ENCODE results near the gene PEX14. TPM values are rescaled to one million over a fixed set of nuclear protein-coding genes. Genes with fewer than 3 reads are reported as not detected.
A peak's percentile ranks its signal among the peaks of the same experiment; 100 is the strongest.

The PEX14 gene
- total and polyA plus RNA-seq, 9 of the 15 experiments (the other 6 are each of a cell fraction or from before 2014, with no cell fraction given) = 2.6 to 45.7 (median 22.7) TPM

DNA sequence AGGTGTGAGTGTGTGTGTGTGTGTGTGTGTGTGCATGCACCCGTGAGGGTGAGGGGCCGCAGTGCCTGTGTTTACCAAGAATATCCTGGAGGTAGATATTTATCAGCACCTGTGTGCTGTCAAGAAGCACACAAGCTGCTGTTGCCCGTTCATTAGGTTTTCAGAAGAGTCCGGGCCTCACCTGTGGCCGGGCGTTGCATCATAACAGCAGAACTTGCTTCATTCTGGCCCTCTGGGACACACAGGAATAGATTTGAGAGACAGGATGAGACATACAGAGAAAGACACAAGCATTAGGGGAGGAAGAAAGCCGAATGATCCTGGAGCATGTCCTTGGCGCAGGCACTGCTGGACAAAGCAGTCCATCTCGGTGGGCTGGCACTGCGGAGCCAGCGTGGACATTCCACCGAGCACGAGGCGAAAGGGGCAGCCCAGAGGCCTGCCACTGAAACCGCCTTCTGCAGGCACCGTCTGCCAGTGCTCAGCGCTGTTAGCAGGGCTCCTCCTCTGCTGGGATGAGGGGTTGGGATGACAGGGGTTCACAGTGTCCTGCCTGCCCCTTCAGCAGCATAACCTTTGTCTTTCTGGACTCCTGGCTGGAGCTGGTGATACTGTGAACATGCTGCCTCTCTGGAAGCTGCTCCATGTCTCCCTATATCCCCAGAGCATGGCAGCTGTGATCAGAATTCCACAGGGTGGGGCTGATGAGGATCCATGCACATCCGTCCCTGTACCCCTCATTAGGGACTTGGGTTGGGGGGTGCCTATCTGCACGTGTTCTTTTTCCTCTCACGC, 81.1 kb downstream of the PEX14 start (continued):
- TF ChIP-seq, protein P1, sequence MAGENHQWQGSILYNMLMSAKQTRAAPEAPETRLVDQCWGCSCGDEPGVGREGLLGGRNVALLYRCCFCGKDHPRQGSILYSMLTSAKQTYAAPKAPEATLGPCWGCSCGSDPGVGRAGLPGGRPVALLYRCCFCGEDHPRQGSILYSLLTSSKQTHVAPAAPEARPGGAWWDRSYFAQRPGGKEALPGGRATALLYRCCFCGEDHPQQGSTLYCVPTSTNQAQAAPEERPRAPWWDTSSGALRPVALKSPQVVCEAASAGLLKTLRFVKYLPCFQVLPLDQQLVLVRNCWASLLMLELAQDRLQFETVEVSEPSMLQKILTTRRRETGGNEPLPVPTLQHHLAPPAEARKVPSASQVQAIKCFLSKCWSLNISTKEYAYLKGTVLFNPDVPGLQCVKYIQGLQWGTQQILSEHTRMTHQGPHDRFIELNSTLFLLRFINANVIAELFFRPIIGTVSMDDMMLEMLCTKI (IDR thresholded peaks at IDR 0.05; ENCODE audit: partially characterized antibody) = no peak
- 0 out of 2 replicates have a peak, but pooled peaks have one; percentile 40 for TF ChIP-seq ZFX (CRISPR knock-in tag; IDR thresholded peaks at IDR 0.05)
- TF ChIP-seq CXXC5 (CRISPR knock-in tag; IDR thresholded peaks at IDR 0.05) = peak; percentile 47
- peak; percentile 62 for TF ChIP-seq SMAD4 (CRISPR knock-in tag; conservative IDR thresholded peaks at IDR 0.05)
- peak; percentile 43; the same call in 1 of the 2 replicates for TF ChIP-seq SMARCA4 (IDR thresholded peaks at IDR 0.05)
- TF ChIP-seq CSDE1 (IDR thresholded peaks at IDR 0.05) = no peak
- TF ChIP-seq, protein P2, sequence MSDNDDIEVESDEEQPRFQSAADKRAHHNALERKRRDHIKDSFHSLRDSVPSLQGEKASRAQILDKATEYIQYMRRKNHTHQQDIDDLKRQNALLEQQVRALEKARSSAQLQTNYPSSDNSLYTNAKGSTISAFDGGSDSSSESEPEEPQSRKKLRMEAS (CRISPR knock-in tag; IDR thresholded peaks at IDR 0.05) = peak; percentile 46; the same call in 1 of the 2 replicates
- no peak for TF ChIP-seq EP400 (IDR thresholded peaks at IDR 0.05)
- TF ChIP-seq ZBTB1 (CRISPR knock-in tag; IDR thresholded peaks at IDR 0.05; ENCODE audit: borderline replicate concordance, low read depth) = no peak
- no peak for TF ChIP-seq CBX3 (IDR thresholded peaks at IDR 0.05; ENCODE audit: borderline replicate concordance in 1 of 2, low read length in 2 of 2)
- TF ChIP-seq TEAD4 (IDR thresholded peaks at IDR 0.05; ENCODE audit: low read length) = no peak
- TF ChIP-seq TEAD4 (CRISPR knock-in tag; IDR thresholded peaks at IDR 0.05; ENCODE audit: borderline replicate concordance) = no peak
- no peak for TF ChIP-seq COPS2 (conservative IDR thresholded peaks at IDR 0.05)
- peak; percentile 57 for TF ChIP-seq RBBP5 (IDR thresholded peaks at IDR 0.05; ENCODE audit: borderline replicate concordance, insufficient read depth, low read length, poor library complexity, severe bottlenecking)
- TF ChIP-seq BRF1 (IDR thresholded peaks at IDR 0.05; ENCODE audit: borderline replicate concordance, extremely low read depth, insufficient read length) = no peak
- TF ChIP-seq ZNF584 (CRISPR knock-in tag; IDR thresholded peaks at IDR 0.05; ENCODE audit: low read depth) = no peak; the same call in 1 of the 2 replicates
- peak; percentile 64 for TF ChIP-seq JUND (IDR thresholded peaks at IDR 0.05; ENCODE audit: borderline replicate concordance, low read depth, low read length)
- TF ChIP-seq JUND (tag; IDR thresholded peaks at IDR 0.05; ENCODE audit: borderline replicate concordance, low read depth, low read length) = no peak; the same call in 2 of the 3 replicates
- no peak for TF ChIP-seq HDAC6 (IDR thresholded peaks at IDR 0.05; ENCODE audit: low read depth, low read length)
- no peak for TF ChIP-seq SAFB (IDR thresholded peaks at IDR 0.05; ENCODE audit: borderline replicate concordance, low read depth, low read length)
- no peak for TF ChIP-seq FOXM1 (IDR thresholded peaks at IDR 0.05; ENCODE audit: low read depth)
- no peak for TF ChIP-seq FOXM1 (CRISPR knock-in tag; IDR thresholded peaks at IDR 0.05; ENCODE audit: low read depth)
- TF ChIP-seq, protein P3, sequence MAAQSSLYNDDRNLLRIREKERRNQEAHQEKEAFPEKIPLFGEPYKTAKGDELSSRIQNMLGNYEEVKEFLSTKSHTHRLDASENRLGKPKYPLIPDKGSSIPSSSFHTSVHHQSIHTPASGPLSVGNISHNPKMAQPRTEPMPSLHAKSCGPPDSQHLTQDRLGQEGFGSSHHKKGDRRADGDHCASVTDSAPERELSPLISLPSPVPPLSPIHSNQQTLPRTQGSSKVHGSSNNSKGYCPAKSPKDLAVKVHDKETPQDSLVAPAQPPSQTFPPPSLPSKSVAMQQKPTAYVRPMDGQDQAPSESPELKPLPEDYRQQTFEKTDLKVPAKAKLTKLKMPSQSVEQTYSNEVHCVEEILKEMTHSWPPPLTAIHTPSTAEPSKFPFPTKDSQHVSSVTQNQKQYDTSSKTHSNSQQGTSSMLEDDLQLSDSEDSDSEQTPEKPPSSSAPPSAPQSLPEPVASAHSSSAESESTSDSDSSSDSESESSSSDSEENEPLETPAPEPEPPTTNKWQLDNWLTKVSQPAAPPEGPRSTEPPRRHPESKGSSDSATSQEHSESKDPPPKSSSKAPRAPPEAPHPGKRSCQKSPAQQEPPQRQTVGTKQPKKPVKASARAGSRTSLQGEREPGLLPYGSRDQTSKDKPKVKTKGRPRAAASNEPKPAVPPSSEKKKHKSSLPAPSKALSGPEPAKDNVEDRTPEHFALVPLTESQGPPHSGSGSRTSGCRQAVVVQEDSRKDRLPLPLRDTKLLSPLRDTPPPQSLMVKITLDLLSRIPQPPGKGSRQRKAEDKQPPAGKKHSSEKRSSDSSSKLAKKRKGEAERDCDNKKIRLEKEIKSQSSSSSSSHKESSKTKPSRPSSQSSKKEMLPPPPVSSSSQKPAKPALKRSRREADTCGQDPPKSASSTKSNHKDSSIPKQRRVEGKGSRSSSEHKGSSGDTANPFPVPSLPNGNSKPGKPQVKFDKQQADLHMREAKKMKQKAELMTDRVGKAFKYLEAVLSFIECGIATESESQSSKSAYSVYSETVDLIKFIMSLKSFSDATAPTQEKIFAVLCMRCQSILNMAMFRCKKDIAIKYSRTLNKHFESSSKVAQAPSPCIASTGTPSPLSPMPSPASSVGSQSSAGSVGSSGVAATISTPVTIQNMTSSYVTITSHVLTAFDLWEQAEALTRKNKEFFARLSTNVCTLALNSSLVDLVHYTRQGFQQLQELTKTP (IDR thresholded peaks at IDR 0.05; ENCODE audit: low read depth in 1 of 2, partially characterized antibody in 2 of 2) = no peak
